ENCODE data around the gene ARID1B.
"Not testable (repeated sequence)": the region's sequence is repeated elsewhere in the genome, so short reads cannot be mapped to it uniquely, and the experiment has no call there.

ARID1B gene

GRCh38 chr6:156963712-156964700 lies 186.8 kb downstream of the ARID1B start:
- DNase-seq (ENCODE audit: low spot score) = no peak

GRCh38 chr6:156967852-156968251 lies 190.7 kb downstream of the ARID1B start:
- no peak for DNase-seq (ENCODE audit: low spot score)

- no peak for DNase-seq (ENCODE audit: low spot score)
Measured at GRCh38 chr6:156969233-156969632, 192.1 kb downstream of the ARID1B start.

- no peak for DNase-seq (ENCODE audit: low spot score)
Measured at GRCh38 chr6:156970595-156971112, 193.5 kb downstream of the ARID1B start.

- DNase-seq (ENCODE audit: low spot score) = no peak
Measured at GRCh38 chr6:156971153-156971885, 194.1 kb downstream of the ARID1B start.

GRCh38 chr6:156972145-156972544 lies 195.0 kb downstream of the ARID1B start:
- no peak for DNase-seq (ENCODE audit: low spot score)

- DNase-seq (ENCODE audit: low spot score) = no peak
Measured at GRCh38 chr6:156974830-156975261, 197.7 kb downstream of the ARID1B start.

GRCh38 chr6:156975414-156975813 lies 198.2 kb downstream of the ARID1B start:
- no peak for DNase-seq (ENCODE audit: low spot score)

- DNase-seq (ENCODE audit: low spot score) = no peak
Measured at GRCh38 chr6:156976216-156977127, 199.3 kb downstream of the ARID1B start.

GRCh38 chr6:156977527-156978291 lies 200.5 kb downstream of the ARID1B start:
- no peak for DNase-seq (ENCODE audit: low spot score)

- no peak for DNase-seq (ENCODE audit: low spot score)
Measured at GRCh38 chr6:156978948-156979347, 201.8 kb downstream of the ARID1B start.

- no peak for DNase-seq (ENCODE audit: low spot score)
Measured at GRCh38 chr6:156980515-156980914, 203.3 kb downstream of the ARID1B start.

GRCh38 chr6:156980948-156981347 lies 203.8 kb downstream of the ARID1B start:
- DNase-seq (ENCODE audit: low spot score) = no peak

GRCh38 chr6:156982168-156982567 lies 205.0 kb downstream of the ARID1B start:
- DNase-seq (ENCODE audit: low spot score) = no peak

- DNase-seq (ENCODE audit: low spot score) = not testable (repeated sequence)
Measured at GRCh38 chr6:156982864-156983263, 205.7 kb downstream of the ARID1B start.

- no peak for DNase-seq (ENCODE audit: low spot score)
Measured at GRCh38 chr6:156984178-156984738, 207.1 kb downstream of the ARID1B start.

GRCh38 chr6:156985309-156985708 lies 208.1 kb downstream of the ARID1B start:
- no peak for DNase-seq (ENCODE audit: low spot score)

GRCh38 chr6:156988276-156989158 lies 211.3 kb downstream of the ARID1B start:
- DNase-seq (ENCODE audit: low spot score) = no peak

GRCh38 chr6:156989159-156989806 lies 212.1 kb downstream of the ARID1B start:
- no peak for DNase-seq (ENCODE audit: low spot score)
